SJCRH30 (cell line): ENCODE measurements around the gene ZNF471. TPM values are rescaled to one million over a fixed set of nuclear protein-coding genes. Genes with fewer than 3 reads are reported as not detected.

ENCODE experiments used
- DNase-seq, 2 experiments: peaks; one replicate each; pipeline ENCODE4 v3.0.0-alpha.2; 2015 to 2020
- H3K27ac ChIP-seq: fragments of 250-450 bp; sonication (Bioruptor Pico); 2 replicates; pipeline ENCODE4 v1.5.1; 2020; ENCODE audit warnings: mild to moderate bottlenecking, moderate library complexity
- H3K27me3 ChIP-seq: fragments of 250-450 bp; sonication (Bioruptor Pico); 2 replicates; pipeline ENCODE4 v1.5.1; 2020; ENCODE audit warnings: mild to moderate bottlenecking, moderate library complexity
- H3K36me3 ChIP-seq: fragments of 250-450 bp; sonication (Bioruptor Pico); 2 replicates; pipeline ENCODE4 v1.5.1; 2020; ENCODE audit warnings: mild to moderate bottlenecking, moderate library complexity
- H3K4me1 ChIP-seq: fragments of 250-450 bp; sonication (Bioruptor Pico); 2 replicates; pipeline ENCODE4 v1.5.1; 2020; ENCODE audit warnings: mild to moderate bottlenecking, moderate library complexity
- H3K4me3 ChIP-seq: fragments of 250-450 bp; sonication (Bioruptor Pico); 2 replicates; pipeline ENCODE4 v1.5.1; 2020; ENCODE audit warnings: mild to moderate bottlenecking, moderate library complexity
- H3K9me3 ChIP-seq: fragments of 250-450 bp; sonication (Bioruptor Pico); replicated peaks from 2 replicates; pipeline ENCODE4 v1.5.1; 2020; ENCODE audit warnings: mild to moderate bottlenecking, moderate library complexity
- total RNA-seq: library from RNA; depleted of rRNA; stranded (reverse); fragments of >200 nt; shearing (Covaris generic); gene quantifications from 2 replicates; pipeline ENCODE4 v1.2.3, GENCODE V29; 2014; rRNA removed

Gene ZNF471
- total RNA-seq, 1 experiment from 2014 or later: 3.4 TPM

DNA sequence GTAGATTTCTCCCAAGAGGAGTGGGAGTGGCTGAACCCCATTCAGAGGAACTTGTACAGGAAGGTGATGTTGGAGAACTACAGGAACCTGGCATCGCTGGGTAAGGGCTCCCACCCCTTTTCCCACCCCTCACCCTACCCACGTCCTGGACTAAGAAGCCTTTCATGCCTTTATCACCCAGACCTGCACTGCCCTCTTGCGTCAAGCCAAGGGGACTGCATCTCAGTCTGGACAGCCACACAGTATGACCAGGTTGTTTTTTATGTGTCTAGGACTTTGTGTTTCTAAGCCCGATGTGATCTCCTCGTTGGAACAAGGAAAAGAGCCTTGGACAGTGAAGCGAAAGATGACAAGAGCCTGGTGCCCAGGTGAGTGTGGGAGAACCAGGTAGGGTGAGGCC lies 39.9 kb downstream of the ZNF471 start:
- no peaks in the 10 kb centered on the region for H3K27me3 ChIP-seq
- peaks cover 47% of the 10 kb centered on the region for H3K36me3 ChIP-seq
- no peak overlapping the region for H3K27ac ChIP-seq
- H3K9me3 ChIP-seq: peaks cover 27% of the 10 kb centered on the region
- H3K4me3 ChIP-seq: no peak overlapping the region
- H3K4me1 ChIP-seq: no peaks in the 10 kb centered on the region
- no peak for DNase-seq

DNA sequence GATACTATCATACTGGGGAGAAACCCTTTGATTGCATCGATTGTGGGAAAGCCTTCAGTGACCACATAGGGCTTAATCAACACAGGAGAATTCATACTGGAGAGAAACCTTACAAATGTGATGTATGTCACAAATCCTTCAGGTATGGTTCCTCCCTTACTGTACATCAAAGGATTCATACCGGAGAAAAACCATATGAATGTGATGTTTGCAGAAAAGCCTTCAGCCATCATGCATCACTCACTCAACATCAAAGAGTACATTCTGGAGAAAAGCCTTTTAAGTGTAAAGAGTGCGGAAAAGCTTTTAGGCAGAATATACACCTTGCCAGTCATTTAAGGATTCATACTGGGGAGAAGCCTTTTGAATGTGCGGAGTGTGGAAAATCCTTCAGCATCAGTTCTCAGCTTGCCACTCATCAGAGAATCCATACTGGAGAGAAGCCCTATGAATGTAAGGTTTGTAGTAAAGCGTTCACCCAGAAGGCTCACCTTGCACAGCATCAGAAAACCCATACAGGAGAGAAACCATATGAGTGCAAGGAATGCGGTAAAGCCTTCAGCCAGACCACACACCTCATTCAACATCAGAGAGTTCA lies 46.7 kb downstream of the ZNF471 start:
- H3K4me1 ChIP-seq: no peaks in the 10 kb centered on the region
- peaks cover 48% of the 10 kb centered on the region for H3K36me3 ChIP-seq
- H3K9me3 ChIP-seq: peaks cover 24% of the 10 kb centered on the region
- H3K4me3 ChIP-seq: no peak overlapping the region
- H3K27me3 ChIP-seq: no peaks in the 10 kb centered on the region
- no peak for DNase-seq
- H3K27ac ChIP-seq: no peak overlapping the region

DNA sequence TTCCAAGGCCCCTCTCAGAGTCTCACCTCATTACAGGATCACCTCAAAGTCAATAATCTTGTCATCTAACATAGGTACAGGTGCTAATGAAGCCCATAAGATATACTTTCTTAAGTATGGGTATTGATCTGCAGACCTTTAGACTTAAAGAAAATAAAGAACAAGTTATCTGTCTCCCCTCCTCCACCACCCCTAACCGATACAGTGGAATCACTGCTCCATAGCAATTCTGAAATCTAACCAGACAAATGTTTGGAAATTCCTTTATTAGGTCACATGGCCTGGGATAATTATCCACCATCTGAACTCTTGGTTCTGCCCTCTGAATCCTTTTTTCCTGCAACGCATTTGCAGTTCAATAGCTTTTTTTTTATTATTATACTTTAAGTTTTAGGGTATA lies 55.1 kb downstream of the ZNF471 start:
- H3K36me3 ChIP-seq: no peaks in the 10 kb centered on the region
- H3K4me3 ChIP-seq: no peak overlapping the region
- no peaks in the 10 kb centered on the region for H3K27me3 ChIP-seq
- H3K9me3 ChIP-seq: peaks cover 28% of the 10 kb centered on the region
- DNase-seq: no peak
- no peaks in the 10 kb centered on the region for H3K4me1 ChIP-seq
- no peak overlapping the region for H3K27ac ChIP-seq

DNA sequence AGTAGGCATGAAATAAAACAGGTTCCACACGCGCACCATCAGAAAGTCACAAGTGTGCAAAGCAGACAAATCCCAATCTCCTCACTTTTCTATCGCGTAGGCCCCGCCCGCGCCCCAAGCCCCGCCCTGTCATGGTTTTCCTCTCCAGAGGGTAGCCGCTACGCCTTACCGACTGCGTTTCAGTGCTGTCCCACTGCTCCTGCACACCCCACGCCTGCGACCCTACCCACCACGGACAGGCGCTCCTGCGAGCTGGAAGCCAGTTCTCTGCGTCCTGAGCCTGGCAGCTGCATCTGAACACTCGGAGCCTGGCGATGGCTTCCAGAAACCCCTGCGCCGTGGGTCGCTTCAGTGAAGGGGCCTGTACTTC lies 59.2 kb downstream of the ZNF471 start:
- Histone ChIP-seq H3K36me3 (peaks cover 30% of the 10 kb centered on the region), H3K9me3 (peaks cover 27% of the 10 kb centered on the region), H3K27me3 (no peaks in the 10 kb centered on the region), H3K4me3 (peak overlapping the region; percentile 84), H3K27ac (peak overlapping the region; percentile 60), H3K4me1 (0 out of 2 replicates have a peak, but pooled peaks cover 3% of the 10 kb centered on the region)
- peak; percentile 71 to 72 for DNase-seq

GRCh38 chr19:56567274-56568120 lies 59.8 kb downstream of the ZNF471 start, which contains the start of gene ZNF470:
Gene ZNF470 (plus strand): TSS chr19:56567468. CDS start chr19:56570312, 2,844 bp downstream.
- Histone ChIP-seq H3K27ac (peak within 1 kb of the TSS; percentile 60), H3K9me3 (peaks cover 29% of the 10 kb centered on the region), H3K4me3 (peak within 1 kb of the TSS; percentile 84), H3K4me1 (0 out of 2 replicates have a peak, but pooled peaks cover 3% of the 10 kb centered on the region), H3K36me3 (peaks cover 32% of the 10 kb centered on the region), H3K27me3 (no peaks in the 10 kb centered on the region)
- peak; percentile 96 to 97 for DNase-seq

GRCh38 chr19:56572589-56572988 lies 64.9 kb downstream of the ZNF471 start:
- Histone ChIP-seq H3K36me3 (peaks cover 80% of the 10 kb centered on the region), H3K4me1 (0 out of 2 replicates have a peak, but pooled peaks cover 3% of the 10 kb centered on the region), H3K4me3 (no peak overlapping the region), H3K27me3 (no peaks in the 10 kb centered on the region), H3K27ac (no peak overlapping the region), H3K9me3 (peaks cover 51% of the 10 kb centered on the region)
- DNase-seq: no peak

DNA sequence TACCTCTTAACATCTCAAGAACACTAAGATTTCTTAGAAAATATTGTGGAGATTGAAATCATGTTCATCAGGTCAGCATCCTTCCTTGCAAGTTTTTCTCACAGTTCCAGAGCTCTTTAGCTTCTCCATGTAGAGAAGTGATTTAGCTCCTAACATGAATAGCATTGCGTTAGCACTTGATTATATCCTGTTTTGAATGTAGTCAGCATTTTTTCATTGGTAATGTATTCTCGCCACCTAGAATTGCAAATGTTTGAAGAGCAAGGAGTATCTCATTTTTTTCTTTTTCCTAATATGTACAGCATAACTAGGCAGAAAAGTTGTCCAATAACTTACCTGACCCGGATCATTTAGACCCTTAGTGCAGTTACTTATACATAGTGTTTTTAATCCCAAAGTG lies 66.3 kb downstream of the ZNF471 start:
- no peaks in the 10 kb centered on the region for H3K4me1 ChIP-seq
- no peak for DNase-seq
- H3K36me3 ChIP-seq: peaks cover 87% of the 10 kb centered on the region
- peaks cover 59% of the 10 kb centered on the region for H3K9me3 ChIP-seq
- no peak overlapping the region for H3K27ac ChIP-seq
- no peaks in the 10 kb centered on the region for H3K27me3 ChIP-seq
- no peak overlapping the region for H3K4me3 ChIP-seq

GRCh38 chr19:56577719-56578602 lies 70.3 kb downstream of the ZNF471 start:
- no peaks in the 10 kb centered on the region for H3K27me3 ChIP-seq
- no peak overlapping the region for H3K27ac ChIP-seq
- H3K4me3 ChIP-seq: no peak overlapping the region
- H3K9me3 ChIP-seq: peaks cover 79% of the 10 kb centered on the region
- no peaks in the 10 kb centered on the region for H3K4me1 ChIP-seq
- peak in 1 of 2 experiments; percentile 14 for DNase-seq
- peaks cover 59% of the 10 kb centered on the region for H3K36me3 ChIP-seq

Other genes starting within 250 kb of the ZNF471 start
- gene EDDM13, start 235.1 kb upstream of the ZNF471 start, total RNA-seq: not detected in 2 replicates
- gene ZSCAN5A, start 193.0 kb upstream of the ZNF471 start, total RNA-seq: 7.8 and 9.4 TPM in 2 replicates
- gene ZNF582, start 114.3 kb upstream of the ZNF471 start, total RNA-seq: 2.5 and 3.3 TPM in 2 replicates
- gene ZNF583, start 103.5 kb upstream of the ZNF471 start, total RNA-seq: 4.0 and 6.4 TPM in 2 replicates
- gene ZNF667, start 30.5 kb upstream of the ZNF471 start, total RNA-seq: 8.7 and 10.3 TPM in 2 replicates
- gene ZFP28, start 31.1 kb downstream of the ZNF471 start, total RNA-seq: 8.1 and 10.4 TPM in 2 replicates
- 6.1 and 7.2 TPM in 2 replicates for gene ZNF470, start 59.6 kb downstream of the ZNF471 start, total RNA-seq
- gene ZNF71, start 87.4 kb downstream of the ZNF471 start, total RNA-seq: 11.1 and 11.4 TPM in 2 replicates
- gene SMIM17, start 135.3 kb downstream of the ZNF471 start, total RNA-seq: 0.55 and 0.71 TPM in 2 replicates
- gene ZNF835, start 163.9 kb downstream of the ZNF471 start, total RNA-seq: 0.10 and 0.43 TPM in 2 replicates